ENCODE results near the gene RAB8B.

DNA sequence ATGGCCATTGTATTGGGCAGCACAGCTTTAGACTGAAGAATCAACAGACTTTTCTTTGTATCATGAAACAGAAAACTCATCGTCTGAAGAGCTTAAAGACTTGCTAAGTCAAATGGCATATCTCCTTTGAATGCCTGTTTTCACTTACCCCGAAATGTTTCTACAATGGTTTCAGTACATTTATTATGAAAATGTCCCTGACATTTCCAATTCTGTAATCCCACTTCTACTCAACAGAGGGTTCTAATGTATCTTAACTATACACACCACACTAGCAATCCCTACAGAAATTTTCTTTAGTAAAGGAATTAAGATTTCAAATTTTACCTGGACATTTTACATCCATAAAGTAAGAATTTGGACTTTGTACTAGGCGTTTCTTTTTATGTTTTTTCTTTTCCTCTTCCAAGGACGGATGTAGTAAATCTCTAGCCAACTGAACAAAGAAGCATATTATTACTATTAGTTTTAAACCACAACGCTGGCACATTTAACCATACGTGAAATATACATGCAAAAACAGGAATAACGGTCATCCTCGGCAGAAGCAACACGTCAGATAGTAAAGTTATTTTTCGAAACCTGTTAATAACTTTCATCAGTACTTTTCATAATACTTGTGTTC lies 33.2 kb upstream of the RAB8B start:
- TF ChIP-seq, protein P1, sequence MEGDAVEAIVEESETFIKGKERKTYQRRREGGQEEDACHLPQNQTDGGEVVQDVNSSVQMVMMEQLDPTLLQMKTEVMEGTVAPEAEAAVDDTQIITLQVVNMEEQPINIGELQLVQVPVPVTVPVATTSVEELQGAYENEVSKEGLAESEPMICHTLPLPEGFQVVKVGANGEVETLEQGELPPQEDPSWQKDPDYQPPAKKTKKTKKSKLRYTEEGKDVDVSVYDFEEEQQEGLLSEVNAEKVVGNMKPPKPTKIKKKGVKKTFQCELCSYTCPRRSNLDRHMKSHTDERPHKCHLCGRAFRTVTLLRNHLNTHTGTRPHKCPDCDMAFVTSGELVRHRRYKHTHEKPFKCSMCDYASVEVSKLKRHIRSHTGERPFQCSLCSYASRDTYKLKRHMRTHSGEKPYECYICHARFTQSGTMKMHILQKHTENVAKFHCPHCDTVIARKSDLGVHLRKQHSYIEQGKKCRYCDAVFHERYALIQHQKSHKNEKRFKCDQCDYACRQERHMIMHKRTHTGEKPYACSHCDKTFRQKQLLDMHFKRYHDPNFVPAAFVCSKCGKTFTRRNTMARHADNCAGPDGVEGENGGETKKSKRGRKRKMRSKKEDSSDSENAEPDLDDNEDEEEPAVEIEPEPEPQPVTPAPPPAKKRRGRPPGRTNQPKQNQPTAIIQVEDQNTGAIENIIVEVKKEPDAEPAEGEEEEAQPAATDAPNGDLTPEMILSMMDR (IDR thresholded peaks at IDR 0.05): no peak
- TF ChIP-seq POLR2A (IDR thresholded peaks at IDR 0.05): no peak

All from lower leg skin (tissue), 3 donors.